Panc1 (cell line): Measurements from ENCODE around the gene GPR18. TPM values are rescaled to one million over a fixed set of nuclear protein-coding genes. Genes with fewer than 3 reads are reported as not detected.

Experiments
- ATAC-seq: fragments of 200-7000 bp; cut with Tn5 transposase; 2 replicates; pipeline ENCODE4 v1.9.1; 2020; ENCODE audit warnings: mild to moderate bottlenecking, moderate library complexity
- BruUV-seq: library from RNA; stranded (reverse); fragments of 400-500 nt; replicated peaks from 2 replicates; lab custom pipeline; 2021; lab: Mats Ljungman, UMichigan
- CTCF ChIA-PET: fragments of 300-600 bp; sonication (Branson Sonifier 250); formaldehyde crosslinking; loops from one replicate; lab custom pipeline; 2022; ENCODE audit warnings: antibody characterized with exemption; lab: Charles Lee
- POLR2A ChIA-PET: fragments of 300-600 bp; sonication (Branson Sonifier 250); formaldehyde crosslinking; loops from one replicate; lab custom pipeline; 2022; ENCODE audit warnings: antibody characterized with exemption; lab: Charles Lee
- DNase-seq: peaks from one replicate; pipeline ENCODE4 v3.0.0-alpha.2; 2010; ENCODE audit warnings: low read depth, low spot score
- H3K27ac ChIP-seq: 2 replicates; pipeline ENCODE4 v1.5.1; 2011; ENCODE audit warnings: mild to moderate bottlenecking, low read length, inconsistent platforms
- H3K27me3 ChIP-seq: fragments of 200-500 bp; sonication (Bioruptor generic); 2 replicates; pipeline ENCODE4 v1.6.0; 2014; ENCODE audit warnings: low read length, inconsistent platforms; ENCODE audit not compliant: control insufficient read depth, insufficient read depth
- H3K36me3 ChIP-seq: fragments of 200-500 bp; sonication (Bioruptor generic); 2 replicates; pipeline ENCODE4 v1.5.1; 2014; ENCODE audit warnings: inconsistent platforms, mild to moderate bottlenecking, low read length, moderate library complexity; ENCODE audit not compliant: control insufficient read depth, insufficient read depth
- H3K4me1 ChIP-seq: 2 replicates; pipeline ENCODE4 v1.5.1; 2011; ENCODE audit warnings: inconsistent platforms, mild to moderate bottlenecking, low read length, moderate library complexity; ENCODE audit not compliant: control insufficient read depth, insufficient read depth
- H3K4me3 ChIP-seq, 2 experiments: 2 replicates each; pipeline ENCODE4 v1.5.1; 2011 to 2012; ENCODE audit warnings: low read depth in 2 of 2, low read length in 2 of 2, mild to moderate bottlenecking in 2 of 2, inconsistent platforms in 1 of 2, moderate library complexity in 1 of 2
- H3K9me3 ChIP-seq: fragments of 200-500 bp; sonication (Bioruptor generic); 2 replicates; pipeline ENCODE4 v1.5.1; 2014; ENCODE audit warnings: low read depth, mild to moderate bottlenecking, inconsistent platforms, low read length, moderate library complexity; ENCODE audit not compliant: control insufficient read depth, insufficient read depth
- POLR2AphosphoS5 ChIP-seq: IDR thresholded peaks from 2 replicates; pipeline ENCODE4 v1.6.1; 2012; ENCODE audit warnings: mild to moderate bottlenecking, low read depth, low read length, moderate library complexity
- SIN3A ChIP-seq: IDR thresholded peaks from 2 replicates; pipeline ENCODE4 v1.6.1; 2012; ENCODE audit warnings: low read depth, mild to moderate bottlenecking, low read length, moderate library complexity, borderline replicate concordance; ENCODE audit not compliant: insufficient read depth
- TCF7L2 ChIP-seq: IDR thresholded peaks from 2 replicates; pipeline ENCODE4 v1.6.1; 2011; ENCODE audit warnings: mild to moderate bottlenecking, low read depth, low read length, inconsistent platforms
- in situ Hi-C: cut with HindIII; loops from 2 replicates; pipeline ENCODE4 v1.10.0; 2016; ENCODE audit warnings: low sequenced_read_pairs, low pct_unique_long_range_greater_than_20kb
- intact Hi-C: fragments of 100-400 bp; cut with micrococcal nuclease; formaldehyde crosslinking; loops from one replicate; pipeline ENCODE4 v1.10.0; 2022; ENCODE audit not compliant: unreplicated experiment
- total RNA-seq: library from RNA; stranded (reverse); gene quantifications from one replicate; pipeline ENCODE4 v1.2.1, GENCODE V29; 2021; ENCODE audit not compliant: unreplicated experiment
- TF ChIP-seq, protein P1 (sequence below): fragments of 450-650 bp; IDR thresholded peaks from 2 replicates; pipeline ENCODE4 v1.5.1; 2017; ENCODE audit warnings: mild to moderate bottlenecking
- TF ChIP-seq, protein P2 (sequence below), 2 experiments: IDR thresholded peaks; 2 replicates each; pipeline ENCODE4 v1.6.1; 2011 to 2012; ENCODE audit warnings: low read depth in 2 of 2, control low read depth in 1 of 2, low read length in 1 of 2, mild to moderate bottlenecking in 1 of 2, moderate library complexity in 1 of 2; ENCODE audit not compliant: insufficient read depth in 1 of 2

The GPR18 gene
- total RNA-seq, 1 experiment from 2014 or later = not detected

- BruUV-seq = no TSS peak
- Histone ChIP-seq H3K9me3 (no peaks in the 10 kb centered on the region), H3K36me3 (no peaks in the 10 kb centered on the region; the same call in 1 of the 2 replicates), H3K4me3 (no peak overlapping the region), H3K4me1 (no peaks in the 10 kb centered on the region), H3K27me3 (no peaks in the 10 kb centered on the region), H3K27ac (no peak overlapping the region)
- POLR2A ChIA-PET = no interaction called here
- DNase-seq (no peak), ATAC-seq (no peak)
- no peak for TF ChIP-seq TCF7L2
- TF ChIP-seq, protein P1, sequence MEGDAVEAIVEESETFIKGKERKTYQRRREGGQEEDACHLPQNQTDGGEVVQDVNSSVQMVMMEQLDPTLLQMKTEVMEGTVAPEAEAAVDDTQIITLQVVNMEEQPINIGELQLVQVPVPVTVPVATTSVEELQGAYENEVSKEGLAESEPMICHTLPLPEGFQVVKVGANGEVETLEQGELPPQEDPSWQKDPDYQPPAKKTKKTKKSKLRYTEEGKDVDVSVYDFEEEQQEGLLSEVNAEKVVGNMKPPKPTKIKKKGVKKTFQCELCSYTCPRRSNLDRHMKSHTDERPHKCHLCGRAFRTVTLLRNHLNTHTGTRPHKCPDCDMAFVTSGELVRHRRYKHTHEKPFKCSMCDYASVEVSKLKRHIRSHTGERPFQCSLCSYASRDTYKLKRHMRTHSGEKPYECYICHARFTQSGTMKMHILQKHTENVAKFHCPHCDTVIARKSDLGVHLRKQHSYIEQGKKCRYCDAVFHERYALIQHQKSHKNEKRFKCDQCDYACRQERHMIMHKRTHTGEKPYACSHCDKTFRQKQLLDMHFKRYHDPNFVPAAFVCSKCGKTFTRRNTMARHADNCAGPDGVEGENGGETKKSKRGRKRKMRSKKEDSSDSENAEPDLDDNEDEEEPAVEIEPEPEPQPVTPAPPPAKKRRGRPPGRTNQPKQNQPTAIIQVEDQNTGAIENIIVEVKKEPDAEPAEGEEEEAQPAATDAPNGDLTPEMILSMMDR = no peak
- TF ChIP-seq, protein P2, sequence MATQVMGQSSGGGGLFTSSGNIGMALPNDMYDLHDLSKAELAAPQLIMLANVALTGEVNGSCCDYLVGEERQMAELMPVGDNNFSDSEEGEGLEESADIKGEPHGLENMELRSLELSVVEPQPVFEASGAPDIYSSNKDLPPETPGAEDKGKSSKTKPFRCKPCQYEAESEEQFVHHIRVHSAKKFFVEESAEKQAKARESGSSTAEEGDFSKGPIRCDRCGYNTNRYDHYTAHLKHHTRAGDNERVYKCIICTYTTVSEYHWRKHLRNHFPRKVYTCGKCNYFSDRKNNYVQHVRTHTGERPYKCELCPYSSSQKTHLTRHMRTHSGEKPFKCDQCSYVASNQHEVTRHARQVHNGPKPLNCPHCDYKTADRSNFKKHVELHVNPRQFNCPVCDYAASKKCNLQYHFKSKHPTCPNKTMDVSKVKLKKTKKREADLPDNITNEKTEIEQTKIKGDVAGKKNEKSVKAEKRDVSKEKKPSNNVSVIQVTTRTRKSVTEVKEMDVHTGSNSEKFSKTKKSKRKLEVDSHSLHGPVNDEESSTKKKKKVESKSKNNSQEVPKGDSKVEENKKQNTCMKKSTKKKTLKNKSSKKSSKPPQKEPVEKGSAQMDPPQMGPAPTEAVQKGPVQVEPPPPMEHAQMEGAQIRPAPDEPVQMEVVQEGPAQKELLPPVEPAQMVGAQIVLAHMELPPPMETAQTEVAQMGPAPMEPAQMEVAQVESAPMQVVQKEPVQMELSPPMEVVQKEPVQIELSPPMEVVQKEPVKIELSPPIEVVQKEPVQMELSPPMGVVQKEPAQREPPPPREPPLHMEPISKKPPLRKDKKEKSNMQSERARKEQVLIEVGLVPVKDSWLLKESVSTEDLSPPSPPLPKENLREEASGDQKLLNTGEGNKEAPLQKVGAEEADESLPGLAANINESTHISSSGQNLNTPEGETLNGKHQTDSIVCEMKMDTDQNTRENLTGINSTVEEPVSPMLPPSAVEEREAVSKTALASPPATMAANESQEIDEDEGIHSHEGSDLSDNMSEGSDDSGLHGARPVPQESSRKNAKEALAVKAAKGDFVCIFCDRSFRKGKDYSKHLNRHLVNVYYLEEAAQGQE (IDR thresholded peaks at IDR 0.05; ENCODE audit: insufficient read depth in 1 of 2, low read depth in 2 of 2, low read length in 1 of 2) = no peak
- TF ChIP-seq SIN3A = no peak
- in situ Hi-C loops (no loop called here), intact Hi-C loops (no loop called here)
- CTCF ChIA-PET = no interaction called here
Measured at GRCh38 chr13:99256283-99256682, 1.9 kb downstream of the GPR18 start.

GRCh38 chr13:99255271-99255670 is 2.9 kb downstream of the GPR18 start:
- Histone ChIP-seq H3K9me3 (no peaks in the 10 kb centered on the region), H3K4me3 (no peak overlapping the region), H3K4me1 (no peaks in the 10 kb centered on the region), H3K27me3 (no peaks in the 10 kb centered on the region), H3K36me3 (no peaks in the 10 kb centered on the region; the same call in 1 of the 2 replicates), H3K27ac (no peak overlapping the region)
- TF ChIP-seq, protein P2 (IDR thresholded peaks at IDR 0.05; ENCODE audit: insufficient read depth in 1 of 2, low read depth in 2 of 2, low read length in 1 of 2) = no peak
- TF ChIP-seq, protein P1 = no peak
- no peak for TF ChIP-seq POLR2AphosphoS5
- TF ChIP-seq SIN3A = no peak
- TF ChIP-seq TCF7L2 = no peak
- no TSS peak for BruUV-seq
- DNase-seq (no peak), ATAC-seq (no peak)
- ChIA-PET CTCF (no interaction called here), POLR2A (no interaction called here)
- in situ Hi-C loops = no loop called here
- intact Hi-C loops = no loop called here
